B cell (primary cell): ENCODE measurements around the gene RNF130. TPM values are rescaled to one million over a fixed set of nuclear protein-coding genes. Genes with fewer than 3 reads are reported as not detected.
A peak's percentile ranks its signal among the peaks of the same experiment; 100 is the strongest.

Source experiments
- ATAC-seq: fragments of 200-7000 bp; cut with Tn5 transposase; one replicate; pipeline ENCODE4 v1.10.0; 2021; ENCODE audit warnings: low read depth, mild to moderate bottlenecking, moderate number of reproducible peaks, moderate library complexity
- CTCF ChIA-PET: fragments of 350-600 bp; sonication (Branson Sonifier 250); formaldehyde crosslinking; loops from one replicate; lab custom pipeline; 2021; ENCODE audit warnings: antibody characterized with exemption, inconsistent platforms; lab: Charles Lee
- POLR2A ChIA-PET: fragments of 350-600 bp; sonication (Branson Sonifier 250); formaldehyde crosslinking; loops from one replicate; lab custom pipeline; 2021; ENCODE audit warnings: antibody characterized with exemption; lab: Charles Lee
- DNase-seq: peaks from one replicate; pipeline ENCODE4 v3.0.0; 2013
- H2AFZ ChIP-seq: 2 replicates; pipeline ENCODE4 v1.6.1; 2012; ENCODE audit warnings: mild to moderate bottlenecking, low read depth, low read length; ENCODE audit not compliant: insufficient read depth, poor library complexity, severe bottlenecking
- H3K27ac ChIP-seq, 2 donors: 1 replicate in 1 of 2; 2 replicates in 1 of 2; pipeline ENCODE4 v1.5.1; 2012 to 2013; ENCODE audit warnings: low read length in 2 of 2, mild to moderate bottlenecking in 2 of 2, moderate library complexity in 1 of 2
- H3K27me3 ChIP-seq, 4 experiments: fragments of 200-600 bp in 1 of 4; sonication (generic) in 1 of 4; replicated peaks in 1 of 4; 1 replicate in 2 of 4; 2 replicates in 2 of 4; pipeline versions ENCODE4 v1.6.1 to v1.7.0; 2013 to 2016; ENCODE audit warnings: low read length in 3 of 4, mild to moderate bottlenecking in 2 of 4, mixed read lengths in 1 of 4, moderate library complexity in 1 of 4; ENCODE audit not compliant: insufficient read depth in 4 of 4, control insufficient read depth in 3 of 4; ENCODE audit errors: control extremely low read depth in 1 of 4
- H3K36me3 ChIP-seq, 2 experiments: replicated peaks in 1 of 2; 1 replicate in 1 of 2; 2 replicates in 1 of 2; pipeline versions ENCODE4 v1.6.1 to v1.7.1; 2013; ENCODE audit warnings: low read length in 1 of 2; ENCODE audit not compliant: insufficient read depth in 2 of 2, control insufficient read depth in 1 of 2; ENCODE audit errors: control extremely low read depth in 1 of 2, extremely low read depth in 1 of 2
- H3K4me1 ChIP-seq, 2 donors: fragments of 200-600 bp in 1 of 2; sonication (generic) in 1 of 2; 1 replicate in 1 of 2; 2 replicates in 1 of 2; pipeline versions ENCODE4 v1.5.1 to v1.6.1; 2013 to 2017; ENCODE audit warnings: low read length in 2 of 2; ENCODE audit not compliant: control insufficient read depth in 2 of 2, insufficient read depth in 2 of 2
- H3K4me2 ChIP-seq: replicated peaks from 2 replicates; pipeline ENCODE3; 2012; ENCODE audit warnings: mild to moderate bottlenecking, low read depth, low read length; ENCODE audit not compliant: poor library complexity, severe bottlenecking
- H3K4me3 ChIP-seq, 5 experiments: fragments of 200-600 bp in 1 of 5; sonication (generic) in 1 of 5; 1 replicate in 3 of 5; 2 replicates in 2 of 5; pipeline versions ENCODE4 v1.5.1 to v1.7.0; 2011 to 2016; ENCODE audit warnings: low read length in 4 of 5, mild to moderate bottlenecking in 4 of 5, low read depth in 2 of 5, control low read depth in 1 of 5, moderate library complexity in 1 of 5; ENCODE audit not compliant: insufficient read depth in 1 of 5; ENCODE audit errors: control extremely low read depth in 1 of 5, extremely low read depth in 1 of 5
- H3K79me2 ChIP-seq: fragments of 200-600 bp; sonication (generic); one replicate; pipeline ENCODE4 v1.6.0; 2016; ENCODE audit warnings: low read length; ENCODE audit not compliant: control insufficient read depth, insufficient read depth
- H3K9ac ChIP-seq: fragments of 200-600 bp; sonication (generic); 2 replicates; pipeline ENCODE4 v1.6.1; 2017; ENCODE audit warnings: mild to moderate bottlenecking, low read length, moderate library complexity
- H3K9me3 ChIP-seq, 3 donors: one replicate each; pipeline versions ENCODE4 v1.6.1 to v1.7.1; 2013; ENCODE audit warnings: low read length in 2 of 3; ENCODE audit not compliant: control insufficient read depth in 2 of 3, insufficient read depth in 1 of 3; ENCODE audit errors: control extremely low read depth in 1 of 3
- H4K20me1 ChIP-seq: 2 replicates; pipeline ENCODE4 v1.6.0; 2012; ENCODE audit warnings: mild to moderate bottlenecking, low read length; ENCODE audit not compliant: insufficient read depth, control insufficient read depth, poor library complexity, severe bottlenecking
- H3K27ac Mint-ChIP-seq: one replicate; pipeline ENCODE4 v1.8.0; 2021; ENCODE audit warnings: mixed read lengths
- H3K27me3 Mint-ChIP-seq: one replicate; pipeline ENCODE4 v1.8.0; 2021; ENCODE audit warnings: mixed read lengths
- H3K4me1 Mint-ChIP-seq: one replicate; pipeline ENCODE4 v1.8.0; 2021; ENCODE audit warnings: mixed read lengths
- H3K4me3 Mint-ChIP-seq: one replicate; pipeline ENCODE4 v1.8.0; 2021; ENCODE audit warnings: mixed read lengths
- H3K9me3 Mint-ChIP-seq: one replicate; pipeline ENCODE4 v1.8.0; 2022; ENCODE audit warnings: mixed read lengths; ENCODE audit not compliant: insufficient read depth
- EZH2 ChIP-seq: IDR thresholded peaks from 2 replicates; pipeline ENCODE4 v1.6.1; 2012; ENCODE audit warnings: borderline replicate concordance, low read depth, mild to moderate bottlenecking, moderate library complexity, low read length; ENCODE audit not compliant: insufficient read depth, poor library complexity, severe bottlenecking
- WGBS: methylation state at CpG from one replicate; pipeline ENCODE4 v1.1.5; 2013; ENCODE audit warnings: missing lambda C conversion rate; ENCODE audit not compliant: insufficient coverage; 5-methylcytosine and 5-hydroxymethylcytosine counted together
- intact Hi-C: fragments of 100-400 bp; cut with micrococcal nuclease; formaldehyde crosslinking; loops from one replicate; pipeline ENCODE4 v1.10.0; 2022
- polyA plus RNA-seq: library from polyadenylated mRNA; depleted of rRNA; stranded (reverse); fragments of >200 nt; gene quantifications from 2 replicates; pipeline ENCODE4 v1.2.3, GENCODE V29; 2012
- total RNA-seq, 2 donors: library from RNA; stranded (reverse); fragments of 120-200 nt in 1 of 2; gene quantifications; 1 replicate in 1 of 2; 2 replicates in 1 of 2; pipeline versions ENCODE4 v1.2.3 to v1.2.4, GENCODE V29; 2013 to 2022
- TF ChIP-seq, protein P1 (sequence below): fragments of 200-600 bp; IDR thresholded peaks from one replicate; pipeline ENCODE4 v1.8.0; 2022; ENCODE audit warnings: antibody characterized with exemption, mild to moderate bottlenecking

RNF130 gene
- total and polyA plus RNA-seq, 2 donors (not counting 1 experiment from before 2014, with no cell fraction given), result 18.1 to 25.8 TPM

DNA sequence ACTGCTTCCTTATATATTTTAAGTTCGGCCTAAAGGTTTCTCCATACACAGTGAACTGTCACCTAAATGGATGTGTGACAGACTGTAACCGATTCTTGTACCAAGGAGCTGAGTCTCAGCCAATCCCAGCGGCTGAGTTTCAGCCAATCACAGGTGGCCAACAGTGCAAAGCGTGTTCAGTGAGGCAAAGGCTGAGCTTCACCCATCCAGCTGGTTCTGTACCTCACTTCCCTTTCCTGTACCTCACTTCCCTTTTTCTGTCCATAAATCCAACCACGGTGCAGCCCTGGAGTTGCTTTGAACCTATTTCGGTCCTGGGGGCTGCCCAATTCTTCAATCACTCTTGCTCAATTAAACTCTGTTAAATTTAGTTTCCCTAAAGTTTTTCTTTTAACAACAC, 148.1 kb downstream of the RNF130 start:
- Mint-ChIP-seq H3K27me3 (no peaks in the 10 kb centered on the region), H3K4me3 (no peak overlapping the region), H3K9me3 (no peaks in the 10 kb centered on the region), H3K4me1 (peaks cover 11% of the 10 kb centered on the region), H3K27ac (peak overlapping the region; percentile 60)
- TF ChIP-seq EZH2, result no peak
- TF ChIP-seq, protein P1, sequence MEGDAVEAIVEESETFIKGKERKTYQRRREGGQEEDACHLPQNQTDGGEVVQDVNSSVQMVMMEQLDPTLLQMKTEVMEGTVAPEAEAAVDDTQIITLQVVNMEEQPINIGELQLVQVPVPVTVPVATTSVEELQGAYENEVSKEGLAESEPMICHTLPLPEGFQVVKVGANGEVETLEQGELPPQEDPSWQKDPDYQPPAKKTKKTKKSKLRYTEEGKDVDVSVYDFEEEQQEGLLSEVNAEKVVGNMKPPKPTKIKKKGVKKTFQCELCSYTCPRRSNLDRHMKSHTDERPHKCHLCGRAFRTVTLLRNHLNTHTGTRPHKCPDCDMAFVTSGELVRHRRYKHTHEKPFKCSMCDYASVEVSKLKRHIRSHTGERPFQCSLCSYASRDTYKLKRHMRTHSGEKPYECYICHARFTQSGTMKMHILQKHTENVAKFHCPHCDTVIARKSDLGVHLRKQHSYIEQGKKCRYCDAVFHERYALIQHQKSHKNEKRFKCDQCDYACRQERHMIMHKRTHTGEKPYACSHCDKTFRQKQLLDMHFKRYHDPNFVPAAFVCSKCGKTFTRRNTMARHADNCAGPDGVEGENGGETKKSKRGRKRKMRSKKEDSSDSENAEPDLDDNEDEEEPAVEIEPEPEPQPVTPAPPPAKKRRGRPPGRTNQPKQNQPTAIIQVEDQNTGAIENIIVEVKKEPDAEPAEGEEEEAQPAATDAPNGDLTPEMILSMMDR, result no peak
- Histone ChIP-seq H3K9me3 (peaks cover 0 to 8% (median 3%) of the 10 kb centered on the region in 3 donors), H3K4me3 (no peak overlapping the region), H3K4me2 (no peak overlapping the region), H3K4me1 (peaks cover 0 to 7% of the 10 kb centered on the region in 2 donors), H3K27ac (no peak overlapping the region), H4K20me1 (no peaks in the 10 kb centered on the region), H3K36me3 (no peaks in the 10 kb centered on the region), H3K27me3 (no peaks in the 10 kb centered on the region), H3K9ac (no peak overlapping the region), H2AFZ (peak overlapping the region; percentile 12), H3K79me2 (no peaks in the 10 kb centered on the region)
- intact Hi-C loops, result no loop called here
- ChIA-PET POLR2A (interaction anchor here (0.6 kb wide), 1 partner anchor 26 kb away, joined by 4 read pairs; no protein-coding TSS in a partner anchor), CTCF (interaction anchor here (1.4 kb wide), 2 partner anchors 9 to 52 kb away, joined by 3 to 5 read pairs; no protein-coding TSS in a partner anchor)
- WGBS, result 38% methylated on average over 4 of the region's 6 CpGs
- ATAC-seq, result peak; percentile 41
- peak; percentile 57 for DNase-seq

DNA sequence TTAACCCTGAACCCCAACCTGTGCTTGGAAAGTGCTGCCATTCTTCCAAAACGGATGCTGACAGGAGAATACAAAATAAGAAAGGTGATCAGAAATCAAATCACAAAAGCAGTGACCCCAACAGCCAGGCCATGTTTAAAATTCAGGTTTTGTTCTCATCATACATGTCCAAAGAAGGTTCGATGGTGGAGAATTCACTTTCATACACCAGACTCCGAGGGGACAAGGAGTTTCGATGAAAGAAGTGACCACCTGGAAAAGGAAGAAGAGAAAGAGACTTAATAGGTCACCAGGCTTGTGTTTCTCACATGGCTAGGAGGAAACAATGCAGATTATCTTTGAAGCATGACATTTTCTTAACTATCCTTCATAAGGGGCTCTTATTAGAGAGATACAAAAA, 151.4 kb downstream of the RNF130 start:
- intact Hi-C loops, result no loop called here
- WGBS, result no CpG with 5 or more reads among the region's 4 CpGs
- Histone ChIP-seq H2AFZ (no peak overlapping the region), H3K9ac (no peak overlapping the region), H3K27ac (no peak overlapping the region), H3K4me2 (no peak overlapping the region), H3K9me3 (peaks cover 0 to 15% (median 3%) of the 10 kb centered on the region in 3 donors), H3K4me1 (peaks cover 0 to 17% of the 10 kb centered on the region in 2 donors), H3K27me3 (no peaks in the 10 kb centered on the region), H4K20me1 (no peaks in the 10 kb centered on the region), H3K79me2 (no peaks in the 10 kb centered on the region), H3K36me3 (no peaks in the 10 kb centered on the region), H3K4me3 (no peak overlapping the region)
- ChIA-PET CTCF (no interaction called here), POLR2A (no interaction called here)
- no peak for TF ChIP-seq EZH2
- TF ChIP-seq, protein P1, result no peak
- Mint-ChIP-seq H3K27me3 (peaks cover 5% of the 10 kb centered on the region), H3K9me3 (no peaks in the 10 kb centered on the region), H3K27ac (no peak overlapping the region), H3K4me3 (no peak overlapping the region), H3K4me1 (peaks cover 24% of the 10 kb centered on the region)
- DNase-seq (no peak), ATAC-seq (no peak)
